NCI-H187 treated with DMSO at 0.1 percent for 48 hours (cell line): Measurements from ENCODE around the gene SLC25A53.
"Not testable (repeated sequence)": the region's sequence is repeated elsewhere in the genome, so short reads cannot be mapped to it uniquely, and the experiment has no call there.

Source experiments
- DNase-seq: peaks from one replicate; lab custom pipeline; 2025; lab: John Stamatoyannopoulos, UW

The SLC25A53 gene

DNA sequence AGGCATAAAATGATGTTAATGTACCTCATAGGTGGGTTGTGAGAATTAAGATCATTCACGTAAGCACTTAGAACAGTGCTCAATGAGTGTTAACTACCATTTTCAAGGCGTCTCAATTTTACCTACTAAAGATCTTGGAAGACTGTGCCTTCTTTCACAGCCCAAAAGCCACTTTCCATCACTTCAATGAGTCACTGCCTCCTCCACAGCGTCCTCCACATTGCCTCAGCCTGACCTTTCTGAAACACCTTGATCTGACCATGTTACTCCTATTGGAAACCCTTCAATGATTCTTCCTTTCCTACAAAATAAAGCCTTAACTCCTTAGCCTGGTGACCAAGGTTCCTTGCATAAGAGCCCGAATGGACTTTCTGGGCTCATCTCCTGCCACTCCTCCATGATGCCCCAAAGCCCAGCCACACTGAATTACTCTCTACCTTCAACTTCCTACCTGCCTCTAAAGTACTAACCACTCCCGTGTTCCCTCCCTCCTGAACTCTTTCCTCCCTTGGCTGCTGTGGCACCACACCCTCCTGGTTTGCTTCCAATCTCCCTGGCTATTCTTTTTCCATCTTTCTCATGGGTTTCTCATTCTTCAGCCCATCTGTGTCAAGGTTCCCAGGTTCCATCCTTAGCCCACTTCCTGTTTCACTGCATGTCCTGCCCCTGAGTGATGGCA lies 22.1 kb downstream of the SLC25A53 start:
- no peak for DNase-seq

- no peak for DNase-seq
Measured at GRCh38 chrX:104130808-104131207, 26.0 kb downstream of the SLC25A53 start.

GRCh38 chrX:104126856-104127255 lies 30.0 kb downstream of the SLC25A53 start:
- no peak for DNase-seq

DNA sequence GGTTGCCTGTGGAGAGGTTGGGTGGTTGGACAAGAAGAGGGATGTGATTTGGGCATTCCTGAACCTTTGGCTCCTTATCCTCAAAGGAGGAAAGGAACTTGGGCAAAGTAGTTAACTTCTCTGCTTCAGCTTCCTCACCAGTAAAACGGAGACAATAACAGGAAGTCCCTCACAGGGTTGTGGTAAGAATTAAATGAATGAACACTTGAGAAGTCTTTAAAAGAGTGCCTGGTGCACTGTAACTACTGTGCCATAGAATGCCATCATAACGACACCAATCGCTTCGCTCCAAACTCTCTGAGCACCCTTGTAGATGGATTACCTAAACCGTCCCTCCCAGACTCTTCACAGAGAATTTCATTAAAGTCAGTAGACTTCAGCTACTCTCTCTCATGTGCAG lies 34.0 kb downstream of the SLC25A53 start:
- no peak for DNase-seq

DNA sequence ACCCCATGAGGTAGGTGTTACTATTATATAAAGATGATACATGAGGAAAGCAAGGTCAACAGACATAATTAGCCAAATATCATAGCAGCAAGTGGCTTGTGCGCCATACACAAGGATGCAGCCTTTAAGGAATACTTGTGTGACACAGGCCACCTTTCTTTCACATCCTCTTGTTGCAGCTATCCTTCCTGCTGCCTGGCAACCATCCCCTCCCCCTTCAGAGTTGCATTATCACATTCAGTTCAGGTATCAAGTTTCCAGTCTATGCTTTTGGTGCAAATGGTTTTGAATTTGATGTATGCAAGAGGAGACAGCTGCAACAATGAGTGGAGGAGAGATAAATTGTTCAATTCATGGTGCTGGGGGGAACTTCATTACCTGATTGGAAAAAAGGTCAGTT lies 38.0 kb downstream of the SLC25A53 start:
- peak; percentile 20 for DNase-seq

GRCh38 chrX:104117759-104118158 lies 39.0 kb downstream of the SLC25A53 start:
- no peak for DNase-seq

DNA sequence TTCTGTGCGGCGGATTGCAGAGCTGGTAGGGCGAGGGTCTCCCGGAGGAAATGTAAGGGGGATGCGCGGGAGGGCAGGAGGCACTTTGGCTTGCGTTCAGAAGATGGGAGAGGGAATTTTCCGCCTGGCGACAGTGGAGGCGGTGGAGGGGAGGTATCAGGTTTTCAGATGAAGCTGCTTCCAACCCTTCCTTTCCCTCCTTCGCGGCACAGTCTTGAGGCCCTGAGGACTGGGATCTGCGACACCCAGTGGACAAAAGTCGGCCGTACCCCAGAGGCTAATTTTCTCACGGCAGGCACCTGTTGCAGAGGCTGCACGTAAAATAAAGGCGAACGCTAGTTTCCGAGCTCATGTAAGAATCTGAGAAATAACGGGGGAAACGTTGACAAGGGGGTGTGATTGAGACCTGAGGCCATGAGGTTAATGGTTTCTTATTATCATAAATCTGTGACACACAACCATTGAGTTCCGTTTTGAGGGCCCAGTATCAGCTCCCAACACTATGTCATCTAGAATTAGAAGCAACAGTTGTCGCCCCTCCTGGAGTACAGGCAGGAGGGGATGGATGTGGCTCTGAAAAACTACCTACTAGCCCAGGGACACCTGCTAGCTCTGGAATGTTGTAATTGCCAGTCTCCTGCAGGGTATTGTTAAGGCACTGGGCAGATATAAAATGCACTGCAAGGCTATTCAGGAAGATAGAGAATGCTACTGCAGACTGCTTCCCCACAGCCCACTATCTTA lies 43.4 kb downstream of the SLC25A53 start:
- DNase-seq, result peak; percentile 24

DNA sequence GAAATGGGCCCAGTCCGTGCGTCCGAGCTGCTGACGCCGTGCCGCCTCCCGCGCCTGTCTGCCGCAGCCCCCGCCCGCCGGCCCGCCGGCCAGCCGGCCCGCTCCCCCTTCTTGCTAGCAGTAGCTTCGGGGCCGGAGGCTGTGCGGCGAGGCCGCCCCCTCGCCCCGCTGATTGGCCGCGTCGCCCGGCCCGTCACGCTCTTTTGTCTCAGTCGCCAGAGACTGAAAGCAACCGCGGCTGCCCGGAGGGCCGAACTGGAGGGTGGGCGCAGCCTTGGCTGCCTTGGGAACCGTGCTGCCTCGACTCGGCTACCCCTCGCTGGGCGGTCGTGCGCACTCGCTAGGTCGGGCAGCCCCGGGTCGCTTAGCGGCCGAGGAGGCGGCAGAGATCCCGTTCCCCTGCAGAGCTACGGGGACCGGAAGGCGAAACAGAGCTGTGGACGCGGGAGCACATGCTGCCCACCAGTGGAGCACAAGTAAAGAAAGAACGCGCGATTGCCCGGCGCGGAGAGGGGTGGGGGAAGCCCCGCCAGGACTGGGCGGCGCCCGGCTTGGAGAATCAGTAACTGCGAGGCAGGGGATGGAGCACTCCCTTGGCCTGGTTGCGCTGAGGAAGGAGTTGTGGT lies 44.4 kb downstream of the SLC25A53 start, which contains the start of gene ZCCHC18:
Gene ZCCHC18, plus strand, starts transcription at position 198 of the 626 bp plus-strand sequence. CDS start 1,589 bp downstream, outside the sequence.
- DNase-seq, result no peak

- not testable (repeated sequence) for DNase-seq
Measured at GRCh38 chrX:104110491-104111240, 46.1 kb downstream of the SLC25A53 start.

DNA sequence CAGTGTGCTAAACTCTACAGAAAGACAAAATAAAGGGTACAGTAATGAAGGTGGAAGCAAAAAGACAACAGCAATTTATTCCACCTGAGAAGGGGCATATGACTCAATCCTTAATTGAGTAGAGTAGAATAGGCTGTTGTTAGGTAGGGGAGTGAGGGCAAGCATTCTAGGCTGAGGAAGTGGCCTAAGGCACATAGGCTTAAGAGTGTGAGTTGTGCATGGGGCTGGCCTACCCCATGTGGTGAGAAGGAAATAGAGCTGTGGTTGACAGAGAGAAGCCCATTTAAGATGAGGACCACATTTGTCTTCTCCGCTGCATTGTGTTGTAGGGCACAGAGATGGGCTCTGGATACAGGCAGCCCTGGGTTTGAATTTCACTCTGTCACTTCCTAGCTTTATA lies 47.9 kb downstream of the SLC25A53 start:
- DNase-seq, result no peak

GRCh38 chrX:104105330-104106262 lies 51.2 kb downstream of the SLC25A53 start:
- no peak for DNase-seq

DNA sequence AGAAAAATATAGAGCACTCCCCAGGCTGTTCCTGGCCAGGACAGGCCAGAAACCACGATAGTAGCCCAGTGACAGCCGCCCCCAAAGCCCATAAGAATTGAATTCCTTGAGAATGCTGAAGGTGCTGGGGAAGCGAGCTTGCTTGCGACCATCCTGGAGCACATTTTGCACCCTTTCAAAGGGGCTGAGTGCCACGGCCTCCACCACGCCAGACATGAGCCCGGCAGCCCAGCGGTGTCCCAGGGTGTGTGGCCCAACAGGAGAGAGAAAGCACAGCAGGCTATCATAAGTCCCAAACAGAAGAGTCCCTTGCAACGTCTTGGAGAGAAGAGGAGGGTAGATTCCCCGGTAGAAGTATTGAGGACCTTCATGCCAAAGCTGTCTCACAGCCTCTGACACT lies 52.1 kb downstream of the SLC25A53 start:
- DNase-seq, result no peak

GRCh38 chrX:104098919-104099318 lies 57.9 kb downstream of the SLC25A53 start:
- DNase-seq, result no peak

DNA sequence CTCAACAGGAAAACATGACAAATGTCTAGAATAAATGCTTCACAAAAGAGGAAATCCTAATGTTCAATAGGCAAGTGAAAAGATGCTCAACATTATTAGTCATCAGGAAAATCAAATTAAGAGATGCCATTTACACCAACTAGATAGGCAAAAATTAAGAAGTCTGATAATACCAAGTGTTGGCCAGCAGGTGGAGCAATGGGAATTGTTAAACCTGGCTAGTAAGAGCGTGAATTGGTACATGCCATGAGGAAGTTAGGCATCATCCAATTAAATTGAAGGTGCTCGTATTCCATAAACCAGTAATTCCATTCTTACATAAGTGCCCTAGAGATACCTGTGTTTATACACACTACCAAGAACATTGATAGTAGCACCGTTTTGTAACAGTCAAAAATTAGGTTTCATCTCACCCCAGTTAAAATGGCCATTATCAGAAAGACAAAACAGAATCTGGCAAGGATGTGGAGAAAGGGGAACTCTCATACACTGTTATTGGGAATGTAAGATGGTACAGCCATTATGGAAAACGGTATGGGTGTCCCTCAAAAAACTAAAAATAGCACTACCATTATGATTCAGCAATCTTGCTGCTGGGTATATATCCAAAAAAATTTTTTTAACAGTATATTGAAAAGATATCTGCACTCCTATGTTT lies 58.5 kb downstream of the SLC25A53 start:
- peak; percentile 27 for DNase-seq

DNA sequence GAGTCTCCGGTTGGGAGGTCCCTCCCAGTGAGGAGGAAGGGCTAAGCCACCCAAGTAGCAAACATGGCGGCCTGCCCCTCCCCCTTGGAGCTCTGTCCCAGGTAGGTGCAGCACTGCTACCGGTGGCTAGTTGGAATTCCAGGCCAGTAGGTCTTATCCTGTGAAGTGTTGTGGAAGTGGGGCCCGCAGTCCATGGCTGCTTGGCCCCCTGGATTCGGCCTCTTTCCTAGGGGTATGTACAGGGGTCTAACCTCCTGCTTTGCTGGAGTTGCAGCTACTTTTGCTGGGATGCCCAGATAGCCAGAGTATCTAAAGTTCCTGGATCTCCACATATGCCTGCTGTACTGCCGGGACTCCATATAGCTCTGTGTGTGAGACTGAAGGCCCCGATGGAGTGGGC lies 70.9 kb downstream of the SLC25A53 start:
- no peak for DNase-seq

DNA sequence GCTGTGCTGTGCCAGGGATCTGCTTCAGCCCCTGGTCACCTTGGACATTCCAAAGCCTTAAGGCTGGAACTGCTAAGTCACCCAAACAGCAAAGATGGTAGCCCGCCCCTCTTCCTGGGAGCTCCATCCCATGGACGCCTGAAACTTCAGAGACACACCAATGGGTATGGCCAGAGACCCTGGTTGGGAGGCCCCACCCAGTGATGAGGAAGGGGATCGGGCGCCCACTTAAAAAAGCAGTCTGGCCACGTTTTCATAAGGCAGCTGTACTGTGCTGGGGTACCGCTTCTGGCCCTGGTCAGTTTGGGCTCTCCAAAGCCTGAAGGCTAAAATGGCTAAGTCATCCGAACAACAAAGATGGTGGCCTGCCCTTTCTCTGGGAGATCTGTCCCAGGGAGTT lies 71.3 kb downstream of the SLC25A53 start:
- no peak for DNase-seq

DNA sequence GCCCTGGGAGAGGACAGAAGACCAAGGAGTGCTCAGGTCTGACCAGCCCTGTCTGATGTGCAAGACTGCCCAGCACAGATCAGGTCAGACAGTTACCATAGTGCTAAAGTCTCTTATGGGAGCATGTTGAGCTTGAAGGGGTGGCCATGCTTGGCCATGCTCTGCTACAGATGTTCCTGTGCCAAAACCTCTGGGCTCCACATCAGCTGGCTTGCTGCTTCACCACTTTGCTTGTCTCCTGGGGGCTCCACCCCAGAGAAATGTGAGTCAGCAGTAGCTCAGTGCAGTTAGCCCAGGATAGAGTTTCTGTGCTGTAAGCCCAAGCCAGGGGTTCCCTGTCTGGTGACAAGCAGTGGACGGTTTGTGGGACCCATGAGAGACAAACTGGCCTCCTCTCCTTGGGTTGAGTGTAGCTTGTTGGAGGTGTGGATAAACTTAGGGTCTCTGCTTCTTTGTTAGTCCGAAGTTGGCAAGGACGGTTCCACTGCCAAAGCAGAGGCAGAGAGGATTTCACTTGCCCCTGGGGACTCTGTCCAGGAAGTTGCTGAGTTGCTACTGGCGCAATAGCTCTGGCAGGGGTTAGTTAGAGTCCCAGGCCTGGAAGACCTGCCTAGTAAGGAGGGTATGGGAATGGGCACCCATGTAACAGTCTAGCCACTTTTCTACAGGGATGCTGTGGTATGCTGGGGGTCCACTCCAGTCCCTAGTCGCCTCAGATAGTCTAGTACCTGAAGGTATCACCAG lies 72.1 kb downstream of the SLC25A53 start:
- DNase-seq, result no peak

- DNase-seq, result no peak
Measured at GRCh38 chrX:104084063-104084462, 72.7 kb downstream of the SLC25A53 start.

GRCh38 chrX:104077854-104078253 lies 79.0 kb downstream of the SLC25A53 start:
- not testable (repeated sequence) for DNase-seq
